GOT3 (cell line): ENCODE data around the gene OCA2.
"Not testable (repeated sequence)": the region's sequence is repeated elsewhere in the genome, so short reads cannot be mapped to it uniquely, and the experiment has no call there.

Experiments
- DNase-seq: peaks from one replicate; lab custom pipeline; 2025; ENCODE audit warnings: mixed read lengths; lab: John Stamatoyannopoulos, UW

Gene OCA2

GRCh38 chr15:27871078-27871901 is 227.8 kb downstream of the OCA2 start:
- DNase-seq = no peak

GRCh38 chr15:27870320-27870719 is 228.8 kb downstream of the OCA2 start:
- no peak for DNase-seq

GRCh38 chr15:27869697-27870281 is 229.3 kb downstream of the OCA2 start:
- DNase-seq = no peak

GRCh38 chr15:27868828-27869404 is 230.2 kb downstream of the OCA2 start:
- no peak for DNase-seq

- no peak for DNase-seq
These were observed 231.3 kb downstream of the OCA2 start for GRCh38 chr15:27867861-27868260.

- no peak for DNase-seq
These were observed 232.5 kb downstream of the OCA2 start for GRCh38 chr15:27866505-27867165.

- no peak for DNase-seq
These were observed 233.2 kb downstream of the OCA2 start for GRCh38 chr15:27865926-27866325.

GRCh38 chr15:27865323-27865922 is 233.7 kb downstream of the OCA2 start:
- DNase-seq = no peak

- DNase-seq = no peak
These were observed 234.4 kb downstream of the OCA2 start for GRCh38 chr15:27864719-27865118.

- no peak for DNase-seq
These were observed 235.0 kb downstream of the OCA2 start for GRCh38 chr15:27864086-27864485.

- no peak for DNase-seq
These were observed 236.1 kb downstream of the OCA2 start for GRCh38 chr15:27863000-27863399.

GRCh38 chr15:27861171-27861570 is 237.9 kb downstream of the OCA2 start:
- DNase-seq = no peak

GRCh38 chr15:27855137-27855536 is 244.0 kb downstream of the OCA2 start:
- no peak for DNase-seq

- no peak for DNase-seq
These were observed 244.5 kb downstream of the OCA2 start for GRCh38 chr15:27854601-27855000.

- DNase-seq = no peak
These were observed 245.3 kb downstream of the OCA2 start for GRCh38 chr15:27853624-27854455.

GRCh38 chr15:27851858-27852210 is 247.3 kb downstream of the OCA2 start:
- DNase-seq = no peak

- no peak for DNase-seq
These were observed 247.9 kb downstream of the OCA2 start for GRCh38 chr15:27850981-27851857.

- no peak for DNase-seq
These were observed 249.1 kb downstream of the OCA2 start for GRCh38 chr15:27850050-27850449.

GRCh38 chr15:27848936-27849335 is 250.2 kb downstream of the OCA2 start:
- DNase-seq = not testable (repeated sequence)
